PC-9 (cell line): Measurements from ENCODE around the gene CRTC1.

Source experiments
- CTCF ChIP-seq: fragments of 200-600 bp; sonication (generic); conservative IDR thresholded peaks from 2 replicates; pipeline ENCODE4 v1.6.1; 2017; ENCODE audit warnings: mixed run types, antibody characterized with exemption, mild to moderate bottlenecking, moderate library complexity
- EZH2 ChIP-seq: fragments of 200-600 bp; sonication (generic); IDR thresholded peaks from 2 replicates; pipeline ENCODE4 v1.8.0; 2017; ENCODE audit warnings: antibody characterized with exemption, low read depth

- TF ChIP-seq CTCF, result no peak
- TF ChIP-seq EZH2, result no peak
Measured at GRCh38 chr19:18653853-18654252, 29.6 kb upstream of the CRTC1 start.
